Fibroblast of pulmonary artery (primary cell): ENCODE measurements around the gene CRB3.

Source experiments
- DNase-seq: peaks from one replicate; pipeline ENCODE4 v3.0.0-alpha.2; 2010; ENCODE audit warnings: low read depth
- H3K4me3 ChIP-seq: replicated peaks from 2 replicates; pipeline ENCODE4 v1.5.1; 2011; ENCODE audit warnings: low read depth, mild to moderate bottlenecking, control low read depth, low read length, moderate library complexity
- TF ChIP-seq, protein P1 (sequence below): IDR thresholded peaks from 2 replicates; pipeline ENCODE4 v1.5.1; 2011; ENCODE audit warnings: mild to moderate bottlenecking, control low read depth, low read length, inconsistent platforms; ENCODE audit errors: missing control alignments

CRB3 gene

GRCh38 chr19:6440905-6441304, 23.2 kb upstream of the CRB3 start:
- no peak for DNase-seq
- no peak overlapping the region for H3K4me3 ChIP-seq
- TF ChIP-seq, protein P1, sequence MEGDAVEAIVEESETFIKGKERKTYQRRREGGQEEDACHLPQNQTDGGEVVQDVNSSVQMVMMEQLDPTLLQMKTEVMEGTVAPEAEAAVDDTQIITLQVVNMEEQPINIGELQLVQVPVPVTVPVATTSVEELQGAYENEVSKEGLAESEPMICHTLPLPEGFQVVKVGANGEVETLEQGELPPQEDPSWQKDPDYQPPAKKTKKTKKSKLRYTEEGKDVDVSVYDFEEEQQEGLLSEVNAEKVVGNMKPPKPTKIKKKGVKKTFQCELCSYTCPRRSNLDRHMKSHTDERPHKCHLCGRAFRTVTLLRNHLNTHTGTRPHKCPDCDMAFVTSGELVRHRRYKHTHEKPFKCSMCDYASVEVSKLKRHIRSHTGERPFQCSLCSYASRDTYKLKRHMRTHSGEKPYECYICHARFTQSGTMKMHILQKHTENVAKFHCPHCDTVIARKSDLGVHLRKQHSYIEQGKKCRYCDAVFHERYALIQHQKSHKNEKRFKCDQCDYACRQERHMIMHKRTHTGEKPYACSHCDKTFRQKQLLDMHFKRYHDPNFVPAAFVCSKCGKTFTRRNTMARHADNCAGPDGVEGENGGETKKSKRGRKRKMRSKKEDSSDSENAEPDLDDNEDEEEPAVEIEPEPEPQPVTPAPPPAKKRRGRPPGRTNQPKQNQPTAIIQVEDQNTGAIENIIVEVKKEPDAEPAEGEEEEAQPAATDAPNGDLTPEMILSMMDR: no peak

- TF ChIP-seq, protein P1: no peak
- DNase-seq: no peak
- no peak overlapping the region for H3K4me3 ChIP-seq
These were observed 21.9 kb upstream of the CRB3 start for GRCh38 chr19:6442087-6442688.

- TF ChIP-seq, protein P1: no peak
These were observed 20.1 kb upstream of the CRB3 start for GRCh38 chr19:6443986-6444385.

GRCh38 chr19:6446452-6446851, 17.6 kb upstream of the CRB3 start:
- TF ChIP-seq, protein P1: no peak
- DNase-seq: no peak
- H3K4me3 ChIP-seq: no peak overlapping the region

More at GRCh38 chr19:6443986-6444385, 20.1 kb upstream of the CRB3 start:
- H3K4me3 ChIP-seq: no peak overlapping the region
- no peak for DNase-seq

DNA sequence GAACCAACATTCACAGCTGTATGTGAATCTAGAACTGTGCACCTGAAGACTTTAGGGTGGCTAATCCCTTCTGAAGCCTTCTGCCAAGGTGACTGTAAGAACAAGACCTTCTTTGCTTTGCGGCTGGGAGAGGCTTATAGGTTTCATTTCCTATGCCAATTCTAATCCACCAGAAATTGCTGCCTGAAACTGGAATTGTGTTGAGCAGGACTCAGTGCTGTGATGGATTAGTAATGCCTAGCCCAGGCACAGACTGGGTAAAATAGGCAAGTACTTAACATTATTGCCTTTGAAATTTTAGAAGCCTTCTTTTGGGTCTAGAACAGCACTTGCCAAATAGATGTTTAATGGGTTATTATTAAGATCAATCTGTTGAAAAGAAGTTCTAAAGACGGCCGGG, 16.0 kb upstream of the CRB3 start:
- no peak for DNase-seq
- no peak overlapping the region for H3K4me3 ChIP-seq
- TF ChIP-seq, protein P1: no peak

- no peak for DNase-seq
- H3K4me3 ChIP-seq: no peak overlapping the region
- TF ChIP-seq, protein P1: no peak
These were observed 13.9 kb upstream of the CRB3 start for GRCh38 chr19:6450166-6450565.

GRCh38 chr19:6451583-6452222, 12.4 kb upstream of the CRB3 start:
- H3K4me3 ChIP-seq: no peak overlapping the region
- TF ChIP-seq, protein P1: no peak
- DNase-seq: no peak
